ENCODE data around the gene NPLOC4. TPM values are rescaled to one million over a fixed set of nuclear protein-coding genes. Genes with fewer than 3 reads are reported as not detected.

The NPLOC4 gene
- total and polyA plus RNA-seq, 2 of the 13 experiments (the other 11 are each of a cell fraction or from before 2014, with no cell fraction given), result 57.0 to 97.0 TPM

DNA sequence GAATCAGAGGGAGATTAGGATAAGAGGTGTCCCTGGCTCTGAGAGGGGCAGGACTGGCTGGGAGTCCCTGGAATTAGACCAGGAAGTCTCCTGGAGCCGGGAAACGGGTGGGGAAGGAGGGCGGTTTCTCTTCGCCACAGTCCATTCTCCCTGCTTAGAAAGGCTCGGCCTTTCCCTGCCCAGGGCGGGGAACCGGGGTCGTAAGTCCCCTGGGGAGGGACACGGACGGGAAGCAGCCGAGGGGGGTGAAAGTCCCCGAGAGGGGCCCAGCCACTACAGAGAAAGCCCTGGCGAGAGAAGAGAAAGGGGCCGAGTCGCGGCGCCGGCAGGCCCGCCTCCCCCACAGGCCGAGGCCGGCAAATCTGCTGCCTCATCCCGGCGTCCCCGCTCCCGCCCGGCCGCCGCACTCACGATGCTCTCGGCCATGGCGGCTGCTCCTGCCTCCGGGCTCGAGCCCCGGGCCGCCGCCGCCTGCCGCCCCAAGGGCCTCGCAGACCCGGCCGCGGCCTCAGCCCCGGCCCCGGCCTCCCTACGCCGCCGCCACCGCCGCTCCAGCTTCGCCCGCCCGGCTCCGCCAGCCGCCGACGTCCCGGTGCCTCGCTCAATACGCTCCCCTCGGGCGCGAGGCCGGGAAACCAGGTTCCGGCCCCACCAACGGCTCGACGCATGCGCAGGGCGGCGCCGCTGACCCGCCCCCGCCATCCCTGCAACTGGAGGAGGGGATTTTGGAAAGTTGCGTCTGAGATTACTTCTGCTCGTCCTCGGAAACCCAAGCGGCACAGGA is at the start of gene NPLOC4, which contains the start of gene TSPAN10 (continued):
- TF ChIP-seq, protein P1, sequence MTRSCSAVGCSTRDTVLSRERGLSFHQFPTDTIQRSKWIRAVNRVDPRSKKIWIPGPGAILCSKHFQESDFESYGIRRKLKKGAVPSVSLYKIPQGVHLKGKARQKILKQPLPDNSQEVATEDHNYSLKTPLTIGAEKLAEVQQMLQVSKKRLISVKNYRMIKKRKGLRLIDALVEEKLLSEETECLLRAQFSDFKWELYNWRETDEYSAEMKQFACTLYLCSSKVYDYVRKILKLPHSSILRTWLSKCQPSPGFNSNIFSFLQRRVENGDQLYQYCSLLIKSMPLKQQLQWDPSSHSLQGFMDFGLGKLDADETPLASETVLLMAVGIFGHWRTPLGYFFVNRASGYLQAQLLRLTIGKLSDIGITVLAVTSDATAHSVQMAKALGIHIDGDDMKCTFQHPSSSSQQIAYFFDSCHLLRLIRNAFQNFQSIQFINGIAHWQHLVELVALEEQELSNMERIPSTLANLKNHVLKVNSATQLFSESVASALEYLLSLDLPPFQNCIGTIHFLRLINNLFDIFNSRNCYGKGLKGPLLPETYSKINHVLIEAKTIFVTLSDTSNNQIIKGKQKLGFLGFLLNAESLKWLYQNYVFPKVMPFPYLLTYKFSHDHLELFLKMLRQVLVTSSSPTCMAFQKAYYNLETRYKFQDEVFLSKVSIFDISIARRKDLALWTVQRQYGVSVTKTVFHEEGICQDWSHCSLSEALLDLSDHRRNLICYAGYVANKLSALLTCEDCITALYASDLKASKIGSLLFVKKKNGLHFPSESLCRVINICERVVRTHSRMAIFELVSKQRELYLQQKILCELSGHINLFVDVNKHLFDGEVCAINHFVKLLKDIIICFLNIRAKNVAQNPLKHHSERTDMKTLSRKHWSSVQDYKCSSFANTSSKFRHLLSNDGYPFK (CRISPR knock-in tag; IDR thresholded peaks at IDR 0.05; ENCODE audit: borderline replicate concordance), result no peak
- TF ChIP-seq, protein P2, sequence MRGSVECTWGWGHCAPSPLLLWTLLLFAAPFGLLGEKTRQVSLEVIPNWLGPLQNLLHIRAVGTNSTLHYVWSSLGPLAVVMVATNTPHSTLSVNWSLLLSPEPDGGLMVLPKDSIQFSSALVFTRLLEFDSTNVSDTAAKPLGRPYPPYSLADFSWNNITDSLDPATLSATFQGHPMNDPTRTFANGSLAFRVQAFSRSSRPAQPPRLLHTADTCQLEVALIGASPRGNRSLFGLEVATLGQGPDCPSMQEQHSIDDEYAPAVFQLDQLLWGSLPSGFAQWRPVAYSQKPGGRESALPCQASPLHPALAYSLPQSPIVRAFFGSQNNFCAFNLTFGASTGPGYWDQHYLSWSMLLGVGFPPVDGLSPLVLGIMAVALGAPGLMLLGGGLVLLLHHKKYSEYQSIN (CRISPR knock-in tag; IDR thresholded peaks at IDR 0.05; ENCODE audit: borderline replicate concordance), result no peak
- TF ChIP-seq, protein P3, sequence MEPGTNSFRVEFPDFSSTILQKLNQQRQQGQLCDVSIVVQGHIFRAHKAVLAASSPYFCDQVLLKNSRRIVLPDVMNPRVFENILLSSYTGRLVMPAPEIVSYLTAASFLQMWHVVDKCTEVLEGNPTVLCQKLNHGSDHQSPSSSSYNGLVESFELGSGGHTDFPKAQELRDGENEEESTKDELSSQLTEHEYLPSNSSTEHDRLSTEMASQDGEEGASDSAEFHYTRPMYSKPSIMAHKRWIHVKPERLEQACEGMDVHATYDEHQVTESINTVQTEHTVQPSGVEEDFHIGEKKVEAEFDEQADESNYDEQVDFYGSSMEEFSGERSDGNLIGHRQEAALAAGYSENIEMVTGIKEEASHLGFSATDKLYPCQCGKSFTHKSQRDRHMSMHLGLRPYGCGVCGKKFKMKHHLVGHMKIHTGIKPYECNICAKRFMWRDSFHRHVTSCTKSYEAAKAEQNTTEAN (CRISPR knock-in tag; conservative IDR thresholded peaks at IDR 0.05), result no peak; the same call in 1 of the 2 replicates
- TF ChIP-seq PAX8 (CRISPR knock-in tag; IDR thresholded peaks at IDR 0.05; ENCODE audit: borderline replicate concordance), result no peak
- peak; percentile 64; the same call in 1 of the 2 replicates for TF ChIP-seq NFKBIZ (CRISPR knock-in tag; IDR thresholded peaks at IDR 0.05)
- no peak for TF ChIP-seq TBX2 (CRISPR knock-in tag; IDR thresholded peaks at IDR 0.05; ENCODE audit: borderline replicate concordance)
- TF ChIP-seq SOX13 (IDR thresholded peaks at IDR 0.05), result no peak
- TF ChIP-seq SOX13 (CRISPR knock-in tag; conservative IDR thresholded peaks at IDR 0.05 in 1 of 2, IDR thresholded peaks at IDR 0.05 in 1 of 2), result peak in 1 of 2 experiments; percentile 70; a peak in 1 of 4 replicates
- TF ChIP-seq ZNF510 (CRISPR knock-in tag; IDR thresholded peaks at IDR 0.05; ENCODE audit: low read depth), result no peak
- peak; percentile 65; the same call in 1 of the 2 replicates for TF ChIP-seq MED13 (CRISPR knock-in tag; IDR thresholded peaks at IDR 0.05)
- TF ChIP-seq ZBTB3 (CRISPR knock-in tag; IDR thresholded peaks at IDR 0.05; ENCODE audit: borderline replicate concordance, low read depth), result peak; percentile 71; the same call in 1 of the 2 replicates
- peak; percentile 97 for TF ChIP-seq KLF6 (CRISPR knock-in tag; IDR thresholded peaks at IDR 0.05)
- TF ChIP-seq, protein P4, sequence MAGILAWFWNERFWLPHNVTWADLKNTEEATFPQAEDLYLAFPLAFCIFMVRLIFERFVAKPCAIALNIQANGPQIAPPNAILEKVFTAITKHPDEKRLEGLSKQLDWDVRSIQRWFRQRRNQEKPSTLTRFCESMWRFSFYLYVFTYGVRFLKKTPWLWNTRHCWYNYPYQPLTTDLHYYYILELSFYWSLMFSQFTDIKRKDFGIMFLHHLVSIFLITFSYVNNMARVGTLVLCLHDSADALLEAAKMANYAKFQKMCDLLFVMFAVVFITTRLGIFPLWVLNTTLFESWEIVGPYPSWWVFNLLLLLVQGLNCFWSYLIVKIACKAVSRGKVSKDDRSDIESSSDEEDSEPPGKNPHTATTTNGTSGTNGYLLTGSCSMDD (CRISPR knock-in tag; IDR thresholded peaks at IDR 0.05), result no peak
- TF ChIP-seq REL (CRISPR knock-in tag; conservative IDR thresholded peaks at IDR 0.05), result peak; percentile 85
- 0 out of 2 replicates have a peak, but pooled peaks have one; percentile 15 for TF ChIP-seq ZNF549 (CRISPR knock-in tag; IDR thresholded peaks at IDR 0.05)
- no peak for TF ChIP-seq ZFYVE20 (CRISPR knock-in tag; IDR thresholded peaks at IDR 0.05; ENCODE audit: borderline replicate concordance, low read depth)
- TF ChIP-seq ZNF782 (CRISPR knock-in tag; IDR thresholded peaks at IDR 0.05; ENCODE audit: borderline replicate concordance), result 0 out of 2 replicates have a peak, but pooled peaks have one; percentile 28
- peak; percentile 65 for TF ChIP-seq ZNF263 (CRISPR knock-in tag; IDR thresholded peaks at IDR 0.05)
- TF ChIP-seq, protein P5, sequence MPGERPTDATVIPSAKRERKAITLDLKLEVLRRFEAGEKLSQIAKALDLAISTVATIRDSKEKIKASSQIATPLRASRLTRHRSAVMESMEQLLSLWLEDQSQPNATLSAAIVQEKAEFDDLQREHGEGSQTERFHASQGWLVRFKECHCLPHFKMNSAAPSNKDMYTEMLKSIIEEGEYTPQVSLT (CRISPR knock-in tag; IDR thresholded peaks at IDR 0.05; ENCODE audit: borderline replicate concordance, low read depth), result no peak
- no peak for TF ChIP-seq ZBTB42 (CRISPR knock-in tag; IDR thresholded peaks at IDR 0.05)
- TF ChIP-seq ZNF256 (CRISPR knock-in tag; conservative IDR thresholded peaks at IDR 0.05), result no peak
- TF ChIP-seq RFX3 (CRISPR knock-in tag; IDR thresholded peaks at IDR 0.05), result peak; percentile 36; the same call in 1 of the 2 replicates
- peak; percentile 77 for TF ChIP-seq ZNF766 (CRISPR knock-in tag; IDR thresholded peaks at IDR 0.05; ENCODE audit: borderline replicate concordance)

Measured in HepG2 (cell line).